ENCODE measurements around the gene BANK1. TPM values are rescaled to one million over a fixed set of nuclear protein-coding genes. Genes with fewer than 3 reads are reported as not detected.

Gene BANK1
- total RNA-seq, 1 experiment from 2014 or later: 2.4 TPM

DNA sequence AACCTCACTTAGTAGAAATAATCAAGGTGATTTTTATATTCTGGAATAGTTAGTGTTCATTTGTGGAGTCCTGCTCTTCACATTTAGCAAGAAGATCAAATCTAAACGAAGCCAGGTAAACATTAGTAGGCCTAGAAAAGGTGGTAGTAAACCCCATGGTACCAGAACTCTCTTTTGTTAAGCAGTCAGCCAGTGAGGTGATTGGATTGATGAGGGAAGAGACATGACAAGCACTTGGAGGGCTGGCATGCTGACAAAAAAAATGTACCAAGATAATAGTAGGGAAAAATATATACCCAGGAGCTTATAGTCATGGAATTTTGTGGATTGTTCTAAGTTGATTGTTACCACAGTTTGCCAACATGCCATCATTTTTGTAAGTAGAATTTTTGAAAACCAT, 163.8 kb downstream of the BANK1 start:
- ChIA-PET POLR2A (no interaction called here), CTCF (no interaction called here), RAD21 (ENCODE audit: low non-redundant PET in 1 of 2, low total read pairs in 2 of 2, uncharacterized antibody in 2 of 2, unreplicated experiment in 2 of 2) (no interaction called here)
- H3K9me2 ChIP-seq (ENCODE audit: insufficient read depth): no peaks in the 10 kb centered on the region; the same call in 1 of the 2 replicates
- H3K36me3 ChIP-seq (ENCODE audit: control insufficient read depth in 1 of 2, insufficient read depth in 2 of 2, low read length in 2 of 2): no peaks in the 10 kb centered on the region
- intact Hi-C loops (cut with micrococcal nuclease): no loop called here
- no peak overlapping the region for H3K9ac ChIP-seq (ENCODE audit: low read length)
- no TSS peak for BruUV-seq (replicated peaks)
- H3K4me2 ChIP-seq (ENCODE audit: low read length): peak overlapping the region; percentile 67
- TF ChIP-seq CEBPB (IDR thresholded peaks at IDR 0.05; ENCODE audit: low read depth) (no peak), CBX3 (IDR thresholded peaks at IDR 0.05; ENCODE audit: low read depth) (no peak), ZNF274 (IDR thresholded peaks at IDR 0.05; ENCODE audit: low read depth, low read length) (no peak), SP1 (IDR thresholded peaks at IDR 0.05; ENCODE audit: low read depth) (no peak)
- no peak for DNase-seq (ENCODE audit: low read depth, low spot score)
- no peaks in the 10 kb centered on the region for H3K79me2 ChIP-seq (ENCODE audit: insufficient read depth, low read length)
- H3K9me3 ChIP-seq (ENCODE audit: control insufficient read depth in 1 of 2, insufficient read depth in 1 of 2, low read depth in 1 of 2, low read length in 2 of 2): no peaks in the 10 kb centered on the region
- no peaks in the 10 kb centered on the region for H4K20me1 ChIP-seq (ENCODE audit: insufficient read depth)
- H3K27me3 ChIP-seq (ENCODE audit: insufficient read depth, low read length): no peaks in the 10 kb centered on the region
- peak; percentile 42 for ATAC-seq
- peaks cover 6 to 27% of the 10 kb centered on the region in 2 experiments; a peak in 3 of 4 replicates for H3K4me1 ChIP-seq (ENCODE audit: control insufficient read depth in 1 of 2, insufficient read depth in 2 of 2, low read length in 2 of 2)
- peak overlapping the region; percentile 95 for H2AFZ ChIP-seq (ENCODE audit: low read depth, low read length, poor library complexity, severe bottlenecking)
- no peak overlapping the region for H3K27ac ChIP-seq (ENCODE audit: low read depth, low read length)
- H3K4me3 ChIP-seq (replicated peaks in 1 of 2; ENCODE audit: low read depth in 1 of 2, low read length in 2 of 2): peak overlapping the region in 1 of 2 experiments; percentile 24; a peak in 1 of 4 replicates

DNA sequence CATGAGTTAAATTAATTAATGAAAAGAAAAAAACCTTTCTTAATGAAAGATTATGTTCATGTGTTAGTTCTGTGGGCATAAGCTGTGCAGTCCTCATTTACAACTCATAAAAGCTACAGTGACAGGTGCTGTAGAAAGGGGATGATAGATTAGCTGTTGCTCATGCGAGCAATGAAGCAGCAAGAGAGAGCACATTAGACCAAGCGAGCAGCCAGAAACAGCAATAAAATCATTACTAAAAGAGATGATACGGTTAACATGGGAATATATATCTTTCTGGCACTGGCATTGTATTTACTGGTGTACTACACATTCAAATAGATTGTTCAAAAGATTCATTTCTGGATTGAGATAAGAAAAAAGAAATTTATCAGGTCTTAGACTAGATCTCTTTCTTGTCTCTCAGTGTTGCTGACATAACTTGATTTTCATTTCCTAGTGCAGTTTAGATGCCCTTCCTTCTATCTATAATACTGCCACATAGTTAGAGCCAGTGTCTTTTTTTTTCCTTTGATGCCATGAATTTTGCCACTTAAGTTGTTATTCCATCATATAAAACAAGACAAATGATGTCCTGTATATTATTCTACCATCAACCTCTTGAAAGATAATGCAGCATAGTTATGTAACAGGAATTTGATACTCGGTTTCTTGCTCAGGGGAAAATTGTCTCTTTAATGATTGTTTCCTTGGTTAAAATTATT, 164.6 kb downstream of the BANK1 start:
- DNase-seq (ENCODE audit: low read depth, low spot score): no peak
- ChIA-PET POLR2A (no interaction called here), RAD21 (ENCODE audit: low non-redundant PET in 1 of 2, low total read pairs in 2 of 2, uncharacterized antibody in 2 of 2, unreplicated experiment in 2 of 2) (no interaction called here), CTCF (no interaction called here)
- peak overlapping the region; percentile 95 for H2AFZ ChIP-seq (ENCODE audit: low read depth, low read length, poor library complexity, severe bottlenecking)
- H3K4me2 ChIP-seq (ENCODE audit: low read length): no peak overlapping the region
- no peaks in the 10 kb centered on the region for H3K79me2 ChIP-seq (ENCODE audit: insufficient read depth, low read length)
- H3K36me3 ChIP-seq (ENCODE audit: control insufficient read depth in 1 of 2, insufficient read depth in 2 of 2, low read length in 2 of 2): no peaks in the 10 kb centered on the region
- no peaks in the 10 kb centered on the region for H3K27me3 ChIP-seq (ENCODE audit: insufficient read depth, low read length)
- H4K20me1 ChIP-seq (ENCODE audit: insufficient read depth): no peaks in the 10 kb centered on the region
- BruUV-seq (replicated peaks): no TSS peak
- no peak for ATAC-seq
- no peak overlapping the region for H3K4me3 ChIP-seq (replicated peaks in 1 of 2; ENCODE audit: low read depth in 1 of 2, low read length in 2 of 2)
- H3K9me3 ChIP-seq (ENCODE audit: control insufficient read depth in 1 of 2, insufficient read depth in 1 of 2, low read depth in 1 of 2, low read length in 2 of 2): no peaks in the 10 kb centered on the region
- intact Hi-C loops (cut with micrococcal nuclease): no loop called here
- H3K9me2 ChIP-seq (ENCODE audit: insufficient read depth): no peaks in the 10 kb centered on the region; the same call in 1 of the 2 replicates
- H3K27ac ChIP-seq (ENCODE audit: low read depth, low read length): no peak overlapping the region
- H3K9ac ChIP-seq (ENCODE audit: low read length): no peak overlapping the region
- H3K4me1 ChIP-seq (ENCODE audit: control insufficient read depth in 1 of 2, insufficient read depth in 2 of 2, low read length in 2 of 2): peaks cover 6 to 27% of the 10 kb centered on the region in 2 experiments; a peak in 3 of 4 replicates
- TF ChIP-seq EGR1 (IDR thresholded peaks at IDR 0.05; ENCODE audit: low read depth) (no peak), SIN3A (IDR thresholded peaks at IDR 0.05; ENCODE audit: low read depth) (no peak), ELF1 (IDR thresholded peaks at IDR 0.05; ENCODE audit: borderline replicate concordance, low read depth) (no peak), FOSL1 (IDR thresholded peaks at IDR 0.05; ENCODE audit: low read depth) (no peak), SP1 (IDR thresholded peaks at IDR 0.05; ENCODE audit: low read depth) (no peak), EZH2 (IDR thresholded peaks at IDR 0.05) (no peak), POLR2AphosphoS5 (IDR thresholded peaks at IDR 0.05; ENCODE audit: low read depth, low read length) (no peak), YY1 (IDR thresholded peaks at IDR 0.05; ENCODE audit: extremely low read depth, insufficient replicate concordance, low read depth, low read length) (no peak), CEBPB (IDR thresholded peaks at IDR 0.05; ENCODE audit: low read depth) (no peak), CBX3 (IDR thresholded peaks at IDR 0.05; ENCODE audit: low read depth) (no peak), ZFX (IDR thresholded peaks at IDR 0.05) (no peak)
- TF ChIP-seq, protein P1, sequence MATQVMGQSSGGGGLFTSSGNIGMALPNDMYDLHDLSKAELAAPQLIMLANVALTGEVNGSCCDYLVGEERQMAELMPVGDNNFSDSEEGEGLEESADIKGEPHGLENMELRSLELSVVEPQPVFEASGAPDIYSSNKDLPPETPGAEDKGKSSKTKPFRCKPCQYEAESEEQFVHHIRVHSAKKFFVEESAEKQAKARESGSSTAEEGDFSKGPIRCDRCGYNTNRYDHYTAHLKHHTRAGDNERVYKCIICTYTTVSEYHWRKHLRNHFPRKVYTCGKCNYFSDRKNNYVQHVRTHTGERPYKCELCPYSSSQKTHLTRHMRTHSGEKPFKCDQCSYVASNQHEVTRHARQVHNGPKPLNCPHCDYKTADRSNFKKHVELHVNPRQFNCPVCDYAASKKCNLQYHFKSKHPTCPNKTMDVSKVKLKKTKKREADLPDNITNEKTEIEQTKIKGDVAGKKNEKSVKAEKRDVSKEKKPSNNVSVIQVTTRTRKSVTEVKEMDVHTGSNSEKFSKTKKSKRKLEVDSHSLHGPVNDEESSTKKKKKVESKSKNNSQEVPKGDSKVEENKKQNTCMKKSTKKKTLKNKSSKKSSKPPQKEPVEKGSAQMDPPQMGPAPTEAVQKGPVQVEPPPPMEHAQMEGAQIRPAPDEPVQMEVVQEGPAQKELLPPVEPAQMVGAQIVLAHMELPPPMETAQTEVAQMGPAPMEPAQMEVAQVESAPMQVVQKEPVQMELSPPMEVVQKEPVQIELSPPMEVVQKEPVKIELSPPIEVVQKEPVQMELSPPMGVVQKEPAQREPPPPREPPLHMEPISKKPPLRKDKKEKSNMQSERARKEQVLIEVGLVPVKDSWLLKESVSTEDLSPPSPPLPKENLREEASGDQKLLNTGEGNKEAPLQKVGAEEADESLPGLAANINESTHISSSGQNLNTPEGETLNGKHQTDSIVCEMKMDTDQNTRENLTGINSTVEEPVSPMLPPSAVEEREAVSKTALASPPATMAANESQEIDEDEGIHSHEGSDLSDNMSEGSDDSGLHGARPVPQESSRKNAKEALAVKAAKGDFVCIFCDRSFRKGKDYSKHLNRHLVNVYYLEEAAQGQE (IDR thresholded peaks at IDR 0.05; ENCODE audit: low read depth): no peak
- TF ChIP-seq, protein P2, sequence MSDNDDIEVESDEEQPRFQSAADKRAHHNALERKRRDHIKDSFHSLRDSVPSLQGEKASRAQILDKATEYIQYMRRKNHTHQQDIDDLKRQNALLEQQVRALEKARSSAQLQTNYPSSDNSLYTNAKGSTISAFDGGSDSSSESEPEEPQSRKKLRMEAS (IDR thresholded peaks at IDR 0.05): no peak
- TF ChIP-seq, protein P3, sequence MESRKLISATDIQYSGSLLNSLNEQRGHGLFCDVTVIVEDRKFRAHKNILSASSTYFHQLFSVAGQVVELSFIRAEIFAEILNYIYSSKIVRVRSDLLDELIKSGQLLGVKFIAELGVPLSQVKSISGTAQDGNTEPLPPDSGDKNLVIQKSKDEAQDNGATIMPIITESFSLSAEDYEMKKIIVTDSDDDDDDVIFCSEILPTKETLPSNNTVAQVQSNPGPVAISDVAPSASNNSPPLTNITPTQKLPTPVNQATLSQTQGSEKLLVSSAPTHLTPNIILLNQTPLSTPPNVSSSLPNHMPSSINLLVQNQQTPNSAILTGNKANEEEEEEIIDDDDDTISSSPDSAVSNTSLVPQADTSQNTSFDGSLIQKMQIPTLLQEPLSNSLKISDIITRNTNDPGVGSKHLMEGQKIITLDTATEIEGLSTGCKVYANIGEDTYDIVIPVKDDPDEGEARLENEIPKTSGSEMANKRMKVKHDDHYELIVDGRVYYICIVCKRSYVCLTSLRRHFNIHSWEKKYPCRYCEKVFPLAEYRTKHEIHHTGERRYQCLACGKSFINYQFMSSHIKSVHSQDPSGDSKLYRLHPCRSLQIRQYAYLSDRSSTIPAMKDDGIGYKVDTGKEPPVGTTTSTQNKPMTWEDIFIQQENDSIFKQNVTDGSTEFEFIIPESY (IDR thresholded peaks at IDR 0.05; ENCODE audit: extremely low read depth, insufficient replicate concordance, low read length): no peak

Measured in HCT116 (cell line).